ENCODE measurements around the gene USHBP1. TPM values are rescaled to one million over a fixed set of nuclear protein-coding genes. Genes with fewer than 3 reads are reported as not detected.
"Not testable (repeated sequence)": the region's sequence is repeated elsewhere in the genome, so short reads cannot be mapped to it uniquely, and the experiment has no call there.

Gene USHBP1
- total RNA-seq, 6 experiments from 2014 or later = 0.81 to 3.6 (median 1.7) TPM

DNA sequence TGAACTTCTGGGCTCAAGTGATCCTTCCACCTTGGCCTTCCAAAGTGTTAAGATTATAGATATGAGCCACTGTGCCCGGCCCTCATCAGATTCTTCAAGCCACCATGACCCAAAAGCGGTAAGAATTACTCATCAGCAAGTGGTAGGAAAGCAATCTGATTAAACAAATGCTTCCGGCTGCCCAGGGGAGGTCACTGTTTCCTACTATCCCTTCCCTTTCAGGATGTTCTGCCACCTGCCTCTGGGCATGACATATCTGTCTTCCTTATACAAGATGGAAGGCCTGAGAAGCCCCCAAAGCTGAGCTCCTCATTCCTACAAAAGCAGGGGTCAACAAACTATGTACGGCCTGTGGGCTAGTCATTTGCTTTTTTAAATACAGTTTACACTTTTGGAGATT is 31.7 kb upstream of the USHBP1 start:
- WGBS (ENCODE audit: insufficient coverage, low coverage, low lambda C conversion rate, missing lambda C conversion rate) = 56% methylated on average over 3 of the region's 4 CpGs
- peak in 1 of 4 donors; percentile 58 for ATAC-seq
- Histone ChIP-seq H3K27me3 (no peaks in the 10 kb centered on the region), H3K36me3 (peaks cover 0 to 2% (median 0%) of the 10 kb centered on the region in 4 donors), H3K9me3 (no peaks in the 10 kb centered on the region), H3K4me3 (no peak overlapping the region), H3K4me1 (no peaks in the 10 kb centered on the region), H3K27ac (no peak overlapping the region)
- TF ChIP-seq, protein P1, sequence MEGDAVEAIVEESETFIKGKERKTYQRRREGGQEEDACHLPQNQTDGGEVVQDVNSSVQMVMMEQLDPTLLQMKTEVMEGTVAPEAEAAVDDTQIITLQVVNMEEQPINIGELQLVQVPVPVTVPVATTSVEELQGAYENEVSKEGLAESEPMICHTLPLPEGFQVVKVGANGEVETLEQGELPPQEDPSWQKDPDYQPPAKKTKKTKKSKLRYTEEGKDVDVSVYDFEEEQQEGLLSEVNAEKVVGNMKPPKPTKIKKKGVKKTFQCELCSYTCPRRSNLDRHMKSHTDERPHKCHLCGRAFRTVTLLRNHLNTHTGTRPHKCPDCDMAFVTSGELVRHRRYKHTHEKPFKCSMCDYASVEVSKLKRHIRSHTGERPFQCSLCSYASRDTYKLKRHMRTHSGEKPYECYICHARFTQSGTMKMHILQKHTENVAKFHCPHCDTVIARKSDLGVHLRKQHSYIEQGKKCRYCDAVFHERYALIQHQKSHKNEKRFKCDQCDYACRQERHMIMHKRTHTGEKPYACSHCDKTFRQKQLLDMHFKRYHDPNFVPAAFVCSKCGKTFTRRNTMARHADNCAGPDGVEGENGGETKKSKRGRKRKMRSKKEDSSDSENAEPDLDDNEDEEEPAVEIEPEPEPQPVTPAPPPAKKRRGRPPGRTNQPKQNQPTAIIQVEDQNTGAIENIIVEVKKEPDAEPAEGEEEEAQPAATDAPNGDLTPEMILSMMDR (IDR thresholded peaks at IDR 0.05) = peak in 1 of 4 donors; percentile 10
- no peak for TF ChIP-seq POLR2A (IDR thresholded peaks at IDR 0.05)
- intact Hi-C loops (cut with DNase I) = no loop called here
- DNase-seq = no peak

DNA sequence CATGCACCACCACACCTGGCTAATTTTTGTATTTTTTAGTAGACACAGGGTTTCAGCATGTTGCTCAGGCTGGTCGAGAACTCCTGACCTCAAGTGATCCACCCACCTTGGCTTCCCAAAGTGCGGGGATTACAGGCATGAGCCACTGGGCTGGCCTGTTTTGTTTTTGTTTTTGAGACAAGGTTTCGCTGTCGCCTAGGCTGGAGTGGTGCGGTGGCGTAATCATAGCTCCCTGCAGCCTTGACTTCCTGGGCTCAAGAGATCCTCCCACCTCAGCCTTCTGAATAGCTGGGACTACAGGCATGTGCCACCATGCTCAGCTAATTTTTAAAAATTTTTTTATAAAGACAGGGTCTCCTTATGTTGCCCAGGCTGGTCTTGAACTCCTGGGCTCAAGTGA is 31.0 kb upstream of the USHBP1 start:
- H3K27me3 ChIP-seq; ATAC-seq; H3K4me3 ChIP-seq; H3K36me3 ChIP-seq; H3K4me1 ChIP-seq; DNase-seq; H3K9me3 ChIP-seq; intact Hi-C loops (cut with DNase I); H3K27ac ChIP-seq: not testable (repeated sequence)
- 95% methylated on average over 3 of the region's 6 CpGs for WGBS (ENCODE audit: insufficient coverage, low coverage, low lambda C conversion rate, missing lambda C conversion rate)

DNA sequence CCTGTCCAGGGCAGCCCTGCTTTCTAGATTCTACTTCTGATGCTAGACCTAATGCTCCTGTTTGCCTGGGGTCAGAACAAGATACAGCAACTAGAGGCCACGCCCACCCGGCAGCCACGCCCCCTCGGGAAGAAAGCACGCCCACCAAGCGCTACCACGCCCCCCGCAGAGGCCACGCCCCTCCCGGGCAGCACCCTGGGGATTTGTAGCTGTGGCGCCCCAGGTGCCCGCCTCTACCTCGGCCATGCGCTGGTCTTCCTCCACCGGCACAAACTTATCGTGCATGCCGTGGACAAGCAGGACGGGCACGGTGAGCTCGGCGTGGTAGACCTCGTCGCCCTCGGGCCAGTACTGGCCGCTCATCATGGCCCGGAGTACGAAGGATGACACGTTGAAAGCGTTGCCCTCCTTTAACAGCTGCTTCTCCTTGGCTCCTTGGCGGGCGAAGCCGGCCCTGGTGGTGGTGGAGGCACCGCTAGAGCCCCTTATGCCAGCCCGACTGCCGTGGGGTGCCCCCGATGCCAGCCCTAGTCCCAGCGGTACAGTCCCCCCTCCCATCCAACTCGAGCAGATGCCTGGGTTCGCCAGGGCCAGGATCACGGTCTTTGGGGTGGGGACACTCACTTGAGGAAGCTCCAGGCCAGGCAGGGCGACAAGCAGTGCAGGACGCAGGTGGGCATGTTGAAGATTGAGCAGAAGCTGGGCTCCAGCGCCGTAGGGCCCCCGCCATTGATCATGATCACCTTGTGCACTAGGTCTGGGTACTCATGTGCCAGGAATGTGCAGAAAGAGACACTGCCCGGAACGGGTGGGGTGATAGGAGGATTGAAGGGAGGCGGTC is 29.7 kb upstream of the USHBP1 start:
- ATAC-seq = peak in 3 of 4 donors; percentile 16 to 59 (median 29)
- Histone ChIP-seq H3K27me3 (no peaks in the 10 kb centered on the region), H3K27ac (no peak overlapping the region), H3K36me3 (no peaks in the 10 kb centered on the region), H3K9me3 (no peaks in the 10 kb centered on the region), H3K4me1 (no peaks in the 10 kb centered on the region), H3K4me3 (no peak overlapping the region)
- intact Hi-C loops (cut with DNase I) = no loop called here
- DNase-seq = peak in 1 of 3 donors; percentile 57
- TF ChIP-seq, protein P1 (IDR thresholded peaks at IDR 0.05) = no peak
- WGBS (ENCODE audit: insufficient coverage, low coverage, low lambda C conversion rate, missing lambda C conversion rate) = 80% methylated on average over 25 of the region's 48 CpGs

GRCh38 chr19:17293605-17294004 is 29.1 kb upstream of the USHBP1 start:
- intact Hi-C loops (cut with DNase I) = no loop called here
- no peak for DNase-seq
- Histone ChIP-seq H3K27ac (no peak overlapping the region), H3K4me3 (no peak overlapping the region), H3K9me3 (no peaks in the 10 kb centered on the region), H3K4me1 (no peaks in the 10 kb centered on the region), H3K27me3 (no peaks in the 10 kb centered on the region), H3K36me3 (no peaks in the 10 kb centered on the region)
- no peak for ATAC-seq
- no peak for TF ChIP-seq POLR2A (IDR thresholded peaks at IDR 0.05)
- TF ChIP-seq, protein P1 (IDR thresholded peaks at IDR 0.05) = no peak
- WGBS (ENCODE audit: insufficient coverage, low coverage, low lambda C conversion rate, missing lambda C conversion rate) = 87% methylated on average over 11 of the region's 14 CpGs

- ATAC-seq (peak; percentile 81 to 92 (median 87)), DNase-seq (peak; percentile 61 to 72 (median 64))
- H3K27me3 ChIP-seq = no peaks in the 10 kb centered on the region
- H3K36me3 ChIP-seq = no peaks in the 10 kb centered on the region
- no peaks in the 10 kb centered on the region for H3K4me1 ChIP-seq
- peak overlapping the region; percentile 38 to 55 (median 49) for H3K4me3 ChIP-seq
- intact Hi-C loops (cut with DNase I) = no loop called here
- no peaks in the 10 kb centered on the region for H3K9me3 ChIP-seq
- H3K27ac ChIP-seq = no peak overlapping the region
- no CpG with 5 or more reads among the region's 46 CpGs for WGBS (ENCODE audit: insufficient coverage, low coverage, low lambda C conversion rate, missing lambda C conversion rate)
- TF ChIP-seq, protein P1 (IDR thresholded peaks at IDR 0.05) = peak; percentile 39 to 62 (median 50)
- no peak for TF ChIP-seq POLR2A (IDR thresholded peaks at IDR 0.05)
These were observed 27.9 kb upstream of the USHBP1 start for GRCh38 chr19:17292301-17293074.

All from right lobe of liver (tissue), 6 donors.